Measurements from ENCODE around the gene MCF2L2.

DNA sequence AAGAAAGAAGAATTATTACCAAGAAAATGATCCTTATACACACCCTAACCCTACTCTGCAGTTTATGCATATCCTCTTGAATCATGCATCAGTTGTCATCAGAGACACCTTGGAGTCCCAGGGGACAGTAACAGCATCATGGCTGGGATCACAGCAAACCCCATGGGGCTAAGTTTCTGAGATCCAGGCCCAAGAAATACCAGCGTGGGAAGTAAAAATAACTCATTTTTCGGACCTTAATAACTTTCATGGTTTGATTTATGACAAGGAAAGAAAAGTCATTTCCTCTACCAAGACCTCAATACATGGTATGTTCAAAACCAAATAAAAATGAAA is 214.2 kb downstream of the MCF2L2 start:
- TF ChIP-seq, protein P1, sequence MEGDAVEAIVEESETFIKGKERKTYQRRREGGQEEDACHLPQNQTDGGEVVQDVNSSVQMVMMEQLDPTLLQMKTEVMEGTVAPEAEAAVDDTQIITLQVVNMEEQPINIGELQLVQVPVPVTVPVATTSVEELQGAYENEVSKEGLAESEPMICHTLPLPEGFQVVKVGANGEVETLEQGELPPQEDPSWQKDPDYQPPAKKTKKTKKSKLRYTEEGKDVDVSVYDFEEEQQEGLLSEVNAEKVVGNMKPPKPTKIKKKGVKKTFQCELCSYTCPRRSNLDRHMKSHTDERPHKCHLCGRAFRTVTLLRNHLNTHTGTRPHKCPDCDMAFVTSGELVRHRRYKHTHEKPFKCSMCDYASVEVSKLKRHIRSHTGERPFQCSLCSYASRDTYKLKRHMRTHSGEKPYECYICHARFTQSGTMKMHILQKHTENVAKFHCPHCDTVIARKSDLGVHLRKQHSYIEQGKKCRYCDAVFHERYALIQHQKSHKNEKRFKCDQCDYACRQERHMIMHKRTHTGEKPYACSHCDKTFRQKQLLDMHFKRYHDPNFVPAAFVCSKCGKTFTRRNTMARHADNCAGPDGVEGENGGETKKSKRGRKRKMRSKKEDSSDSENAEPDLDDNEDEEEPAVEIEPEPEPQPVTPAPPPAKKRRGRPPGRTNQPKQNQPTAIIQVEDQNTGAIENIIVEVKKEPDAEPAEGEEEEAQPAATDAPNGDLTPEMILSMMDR (IDR thresholded peaks at IDR 0.05) = no peak
- TF ChIP-seq MAFK (IDR thresholded peaks at IDR 0.05; ENCODE audit: partially characterized antibody) (no peak), RNF2 (IDR thresholded peaks at IDR 0.05; ENCODE audit: borderline replicate concordance, low read depth) (no peak), HOXB5 (CRISPR knock-in tag; IDR thresholded peaks at IDR 0.05) (no peak), EP300 (IDR thresholded peaks at IDR 0.05) (no peak), RAD21 (conservative IDR thresholded peaks at IDR 0.05 in 1 of 2, IDR thresholded peaks at IDR 0.05 in 1 of 2) (no peak), POLR2A (IDR thresholded peaks at IDR 0.05; ENCODE audit: low read length) (no peak)
